ENCODE data around the gene METTL9. TPM values are rescaled to one million over a fixed set of nuclear protein-coding genes. Genes with fewer than 3 reads are reported as not detected.
"Not testable (repeated sequence)": the region's sequence is repeated elsewhere in the genome, so short reads cannot be mapped to it uniquely, and the experiment has no call there.

The METTL9 gene
- total RNA-seq, 1 donor, result 166 TPM

DNA sequence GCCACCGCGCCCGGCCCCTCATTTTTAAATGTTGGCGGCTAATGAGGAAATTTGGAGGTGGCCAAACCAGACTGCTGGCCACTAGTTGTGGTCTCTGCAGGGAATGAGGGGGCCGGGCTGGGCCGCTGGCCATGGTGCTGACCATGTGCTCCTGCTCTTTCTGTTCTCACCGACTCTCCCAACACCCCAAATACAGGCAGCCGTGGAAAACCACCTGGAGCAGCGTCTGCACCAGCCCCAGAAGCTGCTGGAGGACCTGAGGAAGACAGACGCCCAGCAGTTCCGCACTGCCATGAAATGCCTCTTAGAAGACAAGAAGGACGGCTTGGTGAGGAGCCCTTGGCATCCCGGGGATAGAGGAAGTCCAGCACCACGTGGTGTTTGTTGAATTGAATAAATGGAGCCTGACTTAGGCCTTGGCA, 85.7 kb downstream of the METTL9 start:
- no peak overlapping the region for H3K4me3 ChIP-seq (ENCODE audit: low read depth, low read length)
- no peak for DNase-seq (ENCODE audit: low read depth)
- no peak for TF ChIP-seq CTCF (IDR thresholded peaks at IDR 0.05; ENCODE audit: insufficient read depth, low read depth, low read length)

DNA sequence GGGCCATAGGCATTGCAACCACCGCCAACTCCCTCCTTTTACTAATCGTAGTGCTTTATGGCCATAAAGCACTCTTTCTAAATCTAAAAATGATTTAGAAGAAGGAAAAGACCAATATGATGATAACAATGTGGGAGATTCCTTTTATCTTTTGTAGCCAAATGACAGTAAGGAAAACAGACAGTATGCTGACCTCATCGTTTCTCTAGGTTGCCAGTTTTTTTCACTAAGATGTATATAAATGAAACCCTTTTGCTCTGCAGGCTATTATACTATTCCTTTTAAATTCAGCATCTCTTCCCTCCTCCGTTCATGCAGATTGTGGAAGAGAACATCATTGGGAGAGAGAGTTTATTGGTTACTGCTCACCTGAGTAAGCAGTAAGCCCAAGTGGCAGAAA, 89.7 kb downstream of the METTL9 start:
- no peak for TF ChIP-seq CTCF (IDR thresholded peaks at IDR 0.05; ENCODE audit: insufficient read depth, low read depth, low read length)
- DNase-seq (ENCODE audit: low read depth), result no peak

GRCh38 chr16:21690967-21691366, 91.6 kb downstream of the METTL9 start:
- not testable (repeated sequence) for H3K4me3 ChIP-seq (ENCODE audit: low read depth, low read length); DNase-seq (ENCODE audit: low read depth)

More for the DNA sequence above, 89.7 kb downstream of the METTL9 start:
- H3K4me3 ChIP-seq (ENCODE audit: low read depth, low read length), result no peak overlapping the region

DNA sequence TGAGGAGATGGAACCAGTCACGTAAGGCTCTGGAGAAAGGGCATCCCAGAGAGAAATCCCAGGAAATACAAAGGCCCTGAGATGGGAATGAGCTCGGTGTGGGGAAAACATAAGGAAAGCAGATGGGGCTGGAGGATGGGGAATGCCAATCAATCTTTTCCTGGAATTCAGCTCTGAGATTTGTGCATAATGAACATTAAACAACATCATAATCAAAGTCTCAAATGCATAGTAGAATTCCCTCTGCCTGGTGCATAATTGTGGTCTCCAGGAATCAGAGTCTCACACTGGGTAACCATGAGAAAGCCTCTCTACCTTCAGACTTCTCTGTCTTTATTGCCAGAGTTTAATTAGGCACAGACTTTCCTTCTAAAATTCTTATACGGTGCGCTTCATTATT, 95.2 kb downstream of the METTL9 start:
- TF ChIP-seq CTCF (IDR thresholded peaks at IDR 0.05; ENCODE audit: insufficient read depth, low read depth, low read length), result no peak
- no peak overlapping the region for H3K4me3 ChIP-seq (ENCODE audit: low read depth, low read length)
- DNase-seq (ENCODE audit: low read depth), result no peak

- no peak overlapping the region for H3K4me3 ChIP-seq (ENCODE audit: low read depth, low read length)
- no peak for TF ChIP-seq CTCF (IDR thresholded peaks at IDR 0.05; ENCODE audit: insufficient read depth, low read depth, low read length)
- no peak for DNase-seq (ENCODE audit: low read depth)
Observed at GRCh38 chr16:21697032-21697431, 97.7 kb downstream of the METTL9 start.

- DNase-seq (ENCODE audit: low read depth), result no peak
- no peak overlapping the region for H3K4me3 ChIP-seq (ENCODE audit: low read depth, low read length)
- no peak for TF ChIP-seq CTCF (IDR thresholded peaks at IDR 0.05; ENCODE audit: insufficient read depth, low read depth, low read length)
Observed at GRCh38 chr16:21698169-21699032, 99.0 kb downstream of the METTL9 start.

DNA sequence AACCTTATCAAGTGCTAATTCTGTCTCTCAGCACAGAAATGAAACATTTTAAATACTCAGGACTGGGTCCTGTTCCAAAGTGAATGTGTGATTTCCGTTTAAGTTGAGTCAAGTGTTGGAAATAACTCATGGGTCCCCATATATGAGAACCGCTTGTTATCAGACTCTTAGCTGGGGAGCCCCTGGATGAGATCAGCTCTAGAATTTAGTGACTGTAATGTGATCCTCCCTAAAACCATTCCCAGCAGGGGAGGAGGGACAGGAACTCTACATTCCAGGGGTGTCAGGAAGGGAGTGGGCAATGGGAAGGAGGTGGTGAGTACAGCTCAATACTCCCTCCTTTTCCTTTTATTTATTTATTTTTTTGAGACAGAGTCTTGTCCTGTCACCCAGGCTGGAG, 101.9 kb downstream of the METTL9 start:
- no peak overlapping the region for H3K4me3 ChIP-seq (ENCODE audit: low read depth, low read length)
- DNase-seq (ENCODE audit: low read depth), result no peak
- no peak for TF ChIP-seq CTCF (IDR thresholded peaks at IDR 0.05; ENCODE audit: insufficient read depth, low read depth, low read length)
